Measurements from ENCODE around the gene HLF. TPM values are rescaled to one million over a fixed set of nuclear protein-coding genes. Genes with fewer than 3 reads are reported as not detected.

The HLF gene
- total and polyA plus RNA-seq, 2 donors (not counting 1 experiment from before 2014, with no cell fraction given): 0.10 TPM; not detected in 1

DNA sequence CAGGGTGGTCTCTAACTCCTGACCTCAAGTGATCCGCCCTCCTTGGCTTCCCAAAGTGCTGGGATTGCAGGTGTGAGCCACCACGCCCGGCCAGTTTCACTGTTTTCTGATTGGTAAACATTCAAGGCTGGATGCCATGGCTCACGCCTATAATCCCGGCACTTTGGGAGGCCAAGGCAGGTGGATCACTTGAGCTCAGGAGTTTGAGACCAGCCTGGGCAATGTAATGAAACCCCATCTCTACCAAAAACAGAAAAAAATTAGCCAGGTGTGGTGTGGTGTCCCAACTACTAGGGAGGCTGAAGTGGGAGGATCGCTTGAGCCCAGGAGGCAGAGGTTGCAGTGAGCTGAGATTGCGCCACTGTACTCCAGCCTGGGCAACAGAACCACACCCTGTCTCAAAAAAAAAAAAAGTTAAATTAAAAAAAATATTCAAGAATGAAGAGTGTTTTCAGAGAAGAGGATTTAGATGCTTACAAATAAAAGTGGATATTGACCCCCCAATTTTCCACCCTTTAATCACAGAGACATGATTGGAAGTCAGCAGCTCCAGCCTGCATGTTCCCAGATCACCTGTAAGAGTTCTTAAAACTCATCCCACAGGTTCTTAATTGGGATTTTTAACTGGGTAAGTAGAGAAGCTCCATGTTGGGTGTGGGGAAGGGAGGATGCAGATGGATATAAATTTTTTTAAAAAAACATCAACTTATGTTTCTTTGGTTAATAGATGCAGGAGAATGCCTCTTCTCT is 23.8 kb downstream of the HLF start:
- Histone ChIP-seq H4K20me1 (ENCODE audit: control insufficient read depth, insufficient read depth, low read length, poor library complexity, severe bottlenecking) (no peaks in the 10 kb centered on the region), H3K36me3 (replicated peaks in 1 of 2; ENCODE audit: control extremely low read depth in 1 of 2, control insufficient read depth in 1 of 2, extremely low read depth in 1 of 2, insufficient read depth in 2 of 2, low read length in 1 of 2) (no peaks in the 10 kb centered on the region), H3K9ac (ENCODE audit: low read length) (no peak overlapping the region), H3K27me3 (replicated peaks in 1 of 4; ENCODE audit: control extremely low read depth in 1 of 4, control insufficient read depth in 3 of 4, insufficient read depth in 4 of 4, low read length in 3 of 4) (peaks cover 0 to 4% (median 0%) of the 10 kb centered on the region in 4 experiments), H3K9me3 (ENCODE audit: control extremely low read depth in 1 of 3, control insufficient read depth in 2 of 3, insufficient read depth in 1 of 3, low read length in 2 of 3) (no peaks in the 10 kb centered on the region), H3K27ac (ENCODE audit: low read length in 2 of 2) (no peak overlapping the region), H3K79me2 (ENCODE audit: control insufficient read depth, insufficient read depth, low read length) (no peaks in the 10 kb centered on the region), H2AFZ (ENCODE audit: insufficient read depth, low read depth, low read length, poor library complexity, severe bottlenecking) (no peak overlapping the region), H3K4me3 (ENCODE audit: control extremely low read depth in 1 of 5, extremely low read depth in 1 of 5, insufficient read depth in 1 of 5, low read depth in 2 of 5, low read length in 4 of 5) (no peak overlapping the region), H3K4me2 (replicated peaks; ENCODE audit: low read depth, low read length, poor library complexity, severe bottlenecking) (no peak overlapping the region), H3K4me1 (ENCODE audit: control insufficient read depth in 2 of 2, insufficient read depth in 2 of 2, low read length in 2 of 2) (no peaks in the 10 kb centered on the region)
- no peak for ATAC-seq (ENCODE audit: low read depth)
- CTCF ChIA-PET: interaction anchor here (0.5 to 0.7 kb wide), 2 partner anchors 11 to 18 kb away, joined by 3 to 5 read pairs; no protein-coding TSS in a partner anchor
- H3K9me3 Mint-ChIP-seq (ENCODE audit: insufficient read depth): no peaks in the 10 kb centered on the region
- 87% methylated on average over 5 of the region's 7 CpGs for WGBS (ENCODE audit: insufficient coverage)
- no peaks in the 10 kb centered on the region for H3K4me1 Mint-ChIP-seq
- peaks cover 21% of the 10 kb centered on the region for H3K27me3 Mint-ChIP-seq
- DNase-seq: no peak
- H3K27ac Mint-ChIP-seq: no peak overlapping the region
- TF ChIP-seq EZH2 (IDR thresholded peaks at IDR 0.05; ENCODE audit: borderline replicate concordance, insufficient read depth, low read depth, low read length, poor library complexity, severe bottlenecking): no peak
- TF ChIP-seq, protein P1, sequence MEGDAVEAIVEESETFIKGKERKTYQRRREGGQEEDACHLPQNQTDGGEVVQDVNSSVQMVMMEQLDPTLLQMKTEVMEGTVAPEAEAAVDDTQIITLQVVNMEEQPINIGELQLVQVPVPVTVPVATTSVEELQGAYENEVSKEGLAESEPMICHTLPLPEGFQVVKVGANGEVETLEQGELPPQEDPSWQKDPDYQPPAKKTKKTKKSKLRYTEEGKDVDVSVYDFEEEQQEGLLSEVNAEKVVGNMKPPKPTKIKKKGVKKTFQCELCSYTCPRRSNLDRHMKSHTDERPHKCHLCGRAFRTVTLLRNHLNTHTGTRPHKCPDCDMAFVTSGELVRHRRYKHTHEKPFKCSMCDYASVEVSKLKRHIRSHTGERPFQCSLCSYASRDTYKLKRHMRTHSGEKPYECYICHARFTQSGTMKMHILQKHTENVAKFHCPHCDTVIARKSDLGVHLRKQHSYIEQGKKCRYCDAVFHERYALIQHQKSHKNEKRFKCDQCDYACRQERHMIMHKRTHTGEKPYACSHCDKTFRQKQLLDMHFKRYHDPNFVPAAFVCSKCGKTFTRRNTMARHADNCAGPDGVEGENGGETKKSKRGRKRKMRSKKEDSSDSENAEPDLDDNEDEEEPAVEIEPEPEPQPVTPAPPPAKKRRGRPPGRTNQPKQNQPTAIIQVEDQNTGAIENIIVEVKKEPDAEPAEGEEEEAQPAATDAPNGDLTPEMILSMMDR (IDR thresholded peaks at IDR 0.05): no peak
- POLR2A ChIA-PET: no interaction called here
- no peak overlapping the region for H3K4me3 Mint-ChIP-seq
- intact Hi-C loops (cut with micrococcal nuclease): no loop called here

GRCh38 chr17:55289106-55289446 is 24.3 kb downstream of the HLF start:
- Histone ChIP-seq H3K9me3 (ENCODE audit: control extremely low read depth in 1 of 3, control insufficient read depth in 2 of 3, insufficient read depth in 1 of 3, low read length in 2 of 3) (no peaks in the 10 kb centered on the region), H3K4me2 (replicated peaks; ENCODE audit: low read depth, low read length, poor library complexity, severe bottlenecking) (no peak overlapping the region), H3K9ac (ENCODE audit: low read length) (no peak overlapping the region), H3K4me1 (ENCODE audit: control insufficient read depth in 2 of 2, insufficient read depth in 2 of 2, low read length in 2 of 2) (peaks cover 2% of the 10 kb centered on the region in 2 donors), H4K20me1 (ENCODE audit: control insufficient read depth, insufficient read depth, low read length, poor library complexity, severe bottlenecking) (no peaks in the 10 kb centered on the region), H3K27me3 (replicated peaks in 1 of 4; ENCODE audit: control extremely low read depth in 1 of 4, control insufficient read depth in 3 of 4, insufficient read depth in 4 of 4, low read length in 3 of 4) (peaks cover 0 to 4% (median 0%) of the 10 kb centered on the region in 4 experiments), H2AFZ (ENCODE audit: insufficient read depth, low read depth, low read length, poor library complexity, severe bottlenecking) (no peak overlapping the region), H3K4me3 (ENCODE audit: control extremely low read depth in 1 of 5, extremely low read depth in 1 of 5, insufficient read depth in 1 of 5, low read depth in 2 of 5, low read length in 4 of 5) (no peak overlapping the region), H3K79me2 (ENCODE audit: control insufficient read depth, insufficient read depth, low read length) (no peaks in the 10 kb centered on the region), H3K36me3 (replicated peaks in 1 of 2; ENCODE audit: control extremely low read depth in 1 of 2, control insufficient read depth in 1 of 2, extremely low read depth in 1 of 2, insufficient read depth in 2 of 2, low read length in 1 of 2) (no peaks in the 10 kb centered on the region), H3K27ac (ENCODE audit: low read length in 2 of 2) (no peak overlapping the region)
- intact Hi-C loops (cut with micrococcal nuclease): no loop called here
- no peaks in the 10 kb centered on the region for H3K9me3 Mint-ChIP-seq (ENCODE audit: insufficient read depth)
- WGBS (ENCODE audit: insufficient coverage): 90% methylated on average over 1 of the region's 1 CpG
- no peak overlapping the region for H3K4me3 Mint-ChIP-seq
- ChIA-PET CTCF (interaction anchor here (0.7 kb wide), 1 partner anchor 11 kb away, joined by 5 read pairs; no protein-coding TSS in a partner anchor), POLR2A (no interaction called here)
- TF ChIP-seq, protein P1 (IDR thresholded peaks at IDR 0.05): no peak
- no peak for TF ChIP-seq EZH2 (IDR thresholded peaks at IDR 0.05; ENCODE audit: borderline replicate concordance, insufficient read depth, low read depth, low read length, poor library complexity, severe bottlenecking)
- peaks cover 19% of the 10 kb centered on the region for H3K27me3 Mint-ChIP-seq
- DNase-seq: no peak
- peaks cover 5% of the 10 kb centered on the region for H3K4me1 Mint-ChIP-seq
- ATAC-seq (ENCODE audit: low read depth): no peak
- H3K27ac Mint-ChIP-seq: no peak overlapping the region
